HG03066 (cell line): ENCODE data around the gene PLP1.
A peak's percentile ranks its signal among the peaks of the same experiment; 100 is the strongest.
"Not testable (repeated sequence)": the region's sequence is repeated elsewhere in the genome, so short reads cannot be mapped to it uniquely, and the experiment has no call there.

Source experiments
- ATAC-seq: cut with Tn5 transposase; IDR thresholded peaks from one replicate; pipeline ENCODE4 v1.9.1; 2021; ENCODE audit warnings: low read depth; ENCODE audit not compliant: unreplicated experiment

Gene PLP1

GRCh38 chrX:103780336-103781061 lies 3.9 kb downstream of the PLP1 start:
- no peak for ATAC-seq

DNA sequence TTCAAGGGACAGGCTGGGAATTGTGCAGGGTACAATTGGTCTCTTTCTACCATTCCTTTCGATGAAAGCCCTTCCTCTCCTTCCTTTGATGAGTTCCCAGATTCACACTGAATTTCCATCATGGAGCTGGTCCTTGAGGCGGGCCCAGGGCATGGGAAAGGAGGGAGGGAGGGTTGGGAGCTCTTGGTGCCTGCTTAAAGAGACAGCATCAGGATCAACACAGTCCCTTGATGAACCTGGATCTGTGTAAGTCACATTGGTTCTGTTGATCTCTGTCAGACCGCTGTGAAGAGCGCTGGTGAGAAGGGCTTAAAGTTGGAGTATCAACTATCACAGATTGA lies 4.4 kb downstream of the PLP1 start:
- no peak for ATAC-seq

- no peak for ATAC-seq
Measured at GRCh38 chrX:103781706-103782105, 5.1 kb downstream of the PLP1 start.

DNA sequence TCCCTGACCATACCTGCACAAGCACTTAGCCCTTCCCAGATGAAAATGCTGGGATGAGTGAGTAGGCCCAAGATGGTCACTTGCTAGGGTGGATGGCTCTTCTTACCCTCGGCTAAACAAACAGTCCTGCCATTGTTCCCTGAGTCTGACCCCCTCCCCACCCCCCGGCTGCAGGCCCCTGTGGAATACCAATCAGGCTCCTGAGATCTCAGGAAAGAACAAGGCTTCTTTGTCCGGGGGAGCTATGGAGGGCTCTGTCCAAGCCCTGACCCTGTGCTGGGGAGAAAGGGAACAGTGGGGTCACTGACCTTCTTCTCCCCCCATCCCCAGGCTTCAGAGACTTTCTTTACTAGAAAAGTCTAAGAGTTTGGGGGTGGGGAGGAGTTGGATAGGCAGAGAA lies 6.0 kb downstream of the PLP1 start:
- no peak for ATAC-seq

- no peak for ATAC-seq
Measured at GRCh38 chrX:103783196-103783595, 6.6 kb downstream of the PLP1 start.

DNA sequence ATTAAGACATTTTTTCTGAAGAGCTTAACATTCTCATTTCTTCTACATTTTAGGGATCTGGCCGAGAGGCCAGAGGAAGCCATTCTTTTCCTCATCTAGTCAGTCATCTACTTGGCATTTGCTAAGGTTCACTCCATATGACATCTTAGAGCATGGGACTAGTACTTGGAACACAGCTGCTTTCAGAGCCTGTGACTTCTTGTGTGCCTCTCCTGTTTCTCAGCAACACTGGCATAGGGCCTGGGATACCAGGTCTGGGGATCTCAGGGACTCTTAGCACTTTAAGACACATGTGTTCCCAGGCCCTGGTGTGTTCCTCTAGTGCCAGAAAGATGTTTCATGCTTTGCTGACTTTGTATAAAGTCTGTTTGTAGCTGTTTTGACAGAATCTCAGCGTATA lies 7.3 kb downstream of the PLP1 start:
- ATAC-seq: no peak

- peak; percentile 96 for ATAC-seq
Measured at GRCh38 chrX:103789004-103789403, 12.4 kb downstream of the PLP1 start.

DNA sequence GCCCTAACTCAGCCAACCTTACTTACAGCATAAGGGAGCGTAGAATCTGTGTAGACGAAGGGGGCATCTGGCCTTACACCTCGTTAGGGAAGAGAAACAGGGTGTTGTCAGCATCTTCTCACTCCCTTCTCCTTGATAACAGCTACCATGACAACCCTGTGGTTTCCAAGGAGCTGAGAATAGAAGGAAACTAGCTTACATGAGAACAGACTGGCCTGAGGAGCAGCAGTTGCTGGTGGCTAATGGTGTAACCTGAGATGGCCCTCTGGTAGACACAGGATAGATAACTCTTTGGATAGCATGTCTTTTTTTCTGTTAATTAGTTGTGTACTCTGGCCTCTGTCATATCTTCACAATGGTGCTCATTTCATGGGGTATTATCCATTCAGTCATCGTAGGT lies 14.6 kb downstream of the PLP1 start:
- ATAC-seq: no peak

GRCh38 chrX:103791826-103792485 lies 15.3 kb downstream of the PLP1 start:
- no peak for ATAC-seq

DNA sequence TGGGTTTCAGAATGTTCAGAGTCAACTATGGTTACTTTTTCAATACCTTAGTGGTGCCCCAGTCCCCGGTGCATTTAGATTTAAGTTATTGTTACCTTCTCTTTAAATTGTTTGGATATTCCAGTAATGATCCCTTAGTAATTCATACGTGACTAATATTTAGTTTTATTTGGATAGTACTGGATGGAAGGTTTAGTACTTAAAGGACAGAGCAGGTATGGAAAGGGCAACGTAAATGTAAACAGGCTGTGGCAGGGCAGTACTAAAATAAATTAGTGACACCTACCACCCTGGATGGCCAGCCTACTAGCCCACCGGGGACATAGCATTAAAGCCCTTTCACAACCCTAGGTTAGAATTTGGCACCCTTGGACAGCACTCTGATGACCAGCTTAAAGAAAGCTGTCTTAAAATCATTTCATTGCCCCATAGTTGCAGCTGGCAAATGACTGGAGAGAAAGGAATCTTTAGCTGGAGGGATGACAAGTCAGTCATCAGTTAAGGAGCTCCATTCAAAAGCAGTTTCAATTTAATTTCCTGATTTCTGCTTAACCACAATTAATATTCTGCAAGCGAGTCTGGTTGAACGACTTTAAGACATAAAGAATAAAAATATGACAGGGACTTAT lies 16.4 kb downstream of the PLP1 start:
- no peak for ATAC-seq

DNA sequence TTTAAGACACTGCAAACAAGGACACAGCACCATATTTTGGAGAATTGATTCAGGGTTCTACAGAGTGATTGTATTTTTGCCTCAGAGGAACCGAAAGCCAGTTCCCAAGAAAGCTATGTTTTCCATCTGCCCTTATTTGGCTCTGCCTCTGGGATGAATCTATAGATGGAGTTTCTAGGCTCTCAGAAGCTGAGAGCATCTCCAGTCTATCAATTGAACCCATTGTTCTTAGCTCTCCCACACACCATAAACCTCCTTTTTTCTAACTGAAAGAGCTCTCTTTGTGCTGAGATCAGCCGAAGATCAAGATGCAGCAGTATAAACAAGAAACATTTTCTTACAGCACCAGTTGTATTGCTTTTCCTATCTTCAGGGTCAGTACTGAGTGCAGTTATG lies 16.9 kb downstream of the PLP1 start:
- ATAC-seq: no peak

GRCh38 chrX:103794119-103794518 lies 17.5 kb downstream of the PLP1 start:
- ATAC-seq: no peak

- no peak for ATAC-seq
Measured at GRCh38 chrX:103797691-103798090, 21.1 kb downstream of the PLP1 start.

GRCh38 chrX:103800318-103800717 lies 23.7 kb downstream of the PLP1 start:
- no peak for ATAC-seq

GRCh38 chrX:103805860-103806259 lies 29.2 kb downstream of the PLP1 start:
- no peak for ATAC-seq

- no peak for ATAC-seq
Measured at GRCh38 chrX:103806862-103807474, 30.3 kb downstream of the PLP1 start.

GRCh38 chrX:103811858-103812257 lies 35.2 kb downstream of the PLP1 start:
- ATAC-seq: no peak

DNA sequence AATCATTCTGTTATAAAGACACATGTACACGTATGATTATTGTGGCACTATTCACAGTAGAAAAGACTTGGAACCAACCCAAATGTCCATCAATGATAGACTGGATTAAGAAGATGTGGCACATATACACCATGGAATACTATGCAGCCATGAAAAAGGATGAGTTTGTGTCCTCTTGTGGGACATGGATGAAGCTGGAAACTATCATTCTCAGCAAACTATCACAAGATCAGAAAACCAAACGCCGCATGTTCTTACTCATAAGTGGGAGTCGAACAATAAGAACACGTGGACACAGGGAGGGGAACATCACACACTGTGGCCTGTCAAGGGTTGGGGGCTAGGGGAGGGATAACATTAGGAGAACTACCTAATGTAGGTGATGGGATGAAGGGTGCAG lies 40.5 kb downstream of the PLP1 start:
- not testable (repeated sequence) for ATAC-seq

GRCh38 chrX:103817502-103817901 lies 40.9 kb downstream of the PLP1 start:
- ATAC-seq: no peak

- no peak for ATAC-seq
Measured at GRCh38 chrX:103818842-103819619, 42.4 kb downstream of the PLP1 start.

DNA sequence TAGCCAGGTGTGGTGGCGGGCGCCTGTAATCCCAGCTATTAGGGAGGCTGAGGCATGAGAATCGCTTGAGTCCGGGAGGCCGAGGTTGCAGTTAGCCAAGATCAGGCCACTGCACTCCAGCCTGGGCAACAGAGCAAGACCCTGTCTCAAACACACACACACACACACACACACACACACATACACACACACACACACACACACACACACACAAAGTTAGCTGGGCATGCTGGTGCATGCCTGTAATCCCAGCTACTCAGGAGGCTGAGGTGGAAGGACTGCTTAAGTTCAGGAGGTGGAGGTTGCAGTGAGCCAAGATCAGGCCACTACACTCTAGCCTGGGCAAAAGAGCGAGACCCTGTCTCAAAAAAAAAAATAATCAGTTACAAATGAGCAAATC lies 44.2 kb downstream of the PLP1 start:
- not testable (repeated sequence) for ATAC-seq
